ENCODE results near the gene ZNF14.

The ZNF14 gene

DNA sequence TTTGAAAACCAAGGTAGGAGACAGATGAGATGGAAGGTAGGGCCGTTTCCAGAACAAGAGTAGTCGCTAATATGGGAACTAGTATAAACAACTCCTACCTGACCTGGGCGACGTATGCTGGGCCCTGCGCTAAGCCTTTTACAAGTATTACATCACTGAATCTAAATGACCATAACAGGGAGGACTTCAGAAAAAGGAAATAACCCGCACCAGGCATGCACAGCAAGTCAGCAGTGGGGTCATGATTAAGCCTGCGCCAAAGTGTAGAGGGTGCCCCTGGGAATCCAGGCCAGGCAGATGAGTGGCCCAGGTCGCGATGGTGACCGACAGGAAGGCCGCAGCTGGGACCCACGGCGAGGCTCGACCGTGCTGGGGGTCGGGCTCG lies 70.0 kb downstream of the ZNF14 start:
- Histone ChIP-seq H3K27me3 (ENCODE audit: insufficient read depth, insufficient read length) (no peaks in the 10 kb centered on the region), H3K9ac (ENCODE audit: insufficient read length, low read depth) (peak overlapping the region; percentile 100), H3K9me3 (ENCODE audit: insufficient read depth, low read length) (no peaks in the 10 kb centered on the region), H3K4me1 (ENCODE audit: insufficient read depth, insufficient read length) (peaks cover 12% of the 10 kb centered on the region), H3K4me3 (ENCODE audit: insufficient read length, low read depth) (peak overlapping the region; percentile 100), H3K36me3 (ENCODE audit: insufficient read depth, insufficient read length, low read length) (peaks cover 38% of the 10 kb centered on the region)
- TF ChIP-seq YY1 (IDR thresholded peaks at IDR 0.05; ENCODE audit: insufficient read depth, insufficient read length) = no peak
- no peak for TF ChIP-seq ZNF274 (IDR thresholded peaks at IDR 0.05; ENCODE audit: low read depth, low read length)
- TF ChIP-seq SUZ12 (IDR thresholded peaks at IDR 0.05; ENCODE audit: extremely low read depth, insufficient read depth, insufficient read length) = no peak
- no peak for DNase-seq (ENCODE audit: low read depth, low spot score)

DNA sequence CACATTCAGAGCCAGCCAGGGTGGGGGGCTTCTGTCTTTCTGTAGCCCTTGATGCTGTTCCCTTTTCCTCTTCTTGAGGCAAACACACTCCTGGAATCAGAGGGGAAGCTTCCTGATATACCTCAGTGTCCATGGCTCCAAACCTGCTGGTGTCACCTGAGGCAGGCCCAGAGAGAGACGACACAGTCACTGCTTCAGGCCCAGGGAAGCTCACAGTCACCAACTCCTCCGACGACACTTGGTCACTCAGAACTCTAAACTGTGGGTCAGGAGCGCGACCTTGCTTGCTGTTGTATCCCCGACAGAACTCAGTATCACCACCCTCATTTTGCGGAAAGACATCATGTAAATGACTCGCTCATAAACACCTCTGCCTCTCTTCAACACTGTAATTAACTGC lies 70.6 kb downstream of the ZNF14 start:
- DNase-seq (ENCODE audit: low read depth, low spot score) = no peak
- peaks cover 12% of the 10 kb centered on the region for H3K4me1 ChIP-seq (ENCODE audit: insufficient read depth, insufficient read length)

DNA sequence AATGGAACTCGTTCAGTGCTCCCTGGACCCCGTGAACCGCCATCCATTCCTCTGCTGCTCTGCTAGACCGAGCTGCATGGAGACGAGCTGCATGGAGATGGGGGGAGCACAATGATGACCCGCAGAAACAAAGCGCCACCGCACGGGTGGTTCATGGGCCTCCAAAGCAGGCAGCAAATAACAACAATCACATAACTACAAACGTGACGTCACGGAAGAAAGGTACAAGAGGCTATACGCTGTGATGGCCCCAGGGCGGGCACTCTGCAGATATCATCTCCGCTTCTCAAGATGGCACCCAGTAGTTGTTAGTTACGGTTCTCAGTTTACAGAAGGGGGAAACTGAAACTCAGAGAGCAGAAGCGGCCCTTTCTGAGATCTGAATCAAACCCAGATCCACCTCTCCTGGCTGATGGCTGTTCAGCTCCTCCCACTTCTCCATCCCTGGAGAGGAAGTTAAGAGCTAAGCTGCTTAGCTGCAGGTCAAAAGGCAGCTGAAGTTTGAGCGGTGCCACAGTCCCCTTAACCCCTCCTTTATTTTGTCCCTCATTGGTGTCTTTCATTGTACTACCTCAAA lies 71.1 kb downstream of the ZNF14 start:
- no peaks in the 10 kb centered on the region for H3K27me3 ChIP-seq (ENCODE audit: insufficient read depth, insufficient read length)
- no peak overlapping the region for H3K4me3 ChIP-seq (ENCODE audit: insufficient read length, low read depth)
- H3K9me3 ChIP-seq (ENCODE audit: insufficient read depth, low read length) = no peaks in the 10 kb centered on the region
- peak overlapping the region; percentile 43 for H3K9ac ChIP-seq (ENCODE audit: insufficient read length, low read depth)
- peaks cover 49% of the 10 kb centered on the region for H3K36me3 ChIP-seq (ENCODE audit: insufficient read depth, insufficient read length, low read length)
- no peak for DNase-seq (ENCODE audit: low read depth, low spot score)
- TF ChIP-seq SUZ12 (IDR thresholded peaks at IDR 0.05; ENCODE audit: extremely low read depth, insufficient read depth, insufficient read length) (no peak), YY1 (IDR thresholded peaks at IDR 0.05; ENCODE audit: insufficient read depth, insufficient read length) (no peak), ZNF274 (IDR thresholded peaks at IDR 0.05; ENCODE audit: low read depth, low read length) (no peak)
- peaks cover 12% of the 10 kb centered on the region for H3K4me1 ChIP-seq (ENCODE audit: insufficient read depth, insufficient read length)

More for the DNA sequence above, 70.6 kb downstream of the ZNF14 start:
- Histone ChIP-seq H3K9me3 (ENCODE audit: insufficient read depth, low read length) (no peaks in the 10 kb centered on the region), H3K36me3 (ENCODE audit: insufficient read depth, insufficient read length, low read length) (peaks cover 43% of the 10 kb centered on the region), H3K4me3 (ENCODE audit: insufficient read length, low read depth) (peak overlapping the region; percentile 100), H3K27me3 (ENCODE audit: insufficient read depth, insufficient read length) (no peaks in the 10 kb centered on the region), H3K9ac (ENCODE audit: insufficient read length, low read depth) (peak overlapping the region; percentile 43)
- no peak for TF ChIP-seq YY1 (IDR thresholded peaks at IDR 0.05; ENCODE audit: insufficient read depth, insufficient read length)
- TF ChIP-seq ZNF274 (IDR thresholded peaks at IDR 0.05; ENCODE audit: low read depth, low read length) = no peak
- no peak for TF ChIP-seq SUZ12 (IDR thresholded peaks at IDR 0.05; ENCODE audit: extremely low read depth, insufficient read depth, insufficient read length)

DNA sequence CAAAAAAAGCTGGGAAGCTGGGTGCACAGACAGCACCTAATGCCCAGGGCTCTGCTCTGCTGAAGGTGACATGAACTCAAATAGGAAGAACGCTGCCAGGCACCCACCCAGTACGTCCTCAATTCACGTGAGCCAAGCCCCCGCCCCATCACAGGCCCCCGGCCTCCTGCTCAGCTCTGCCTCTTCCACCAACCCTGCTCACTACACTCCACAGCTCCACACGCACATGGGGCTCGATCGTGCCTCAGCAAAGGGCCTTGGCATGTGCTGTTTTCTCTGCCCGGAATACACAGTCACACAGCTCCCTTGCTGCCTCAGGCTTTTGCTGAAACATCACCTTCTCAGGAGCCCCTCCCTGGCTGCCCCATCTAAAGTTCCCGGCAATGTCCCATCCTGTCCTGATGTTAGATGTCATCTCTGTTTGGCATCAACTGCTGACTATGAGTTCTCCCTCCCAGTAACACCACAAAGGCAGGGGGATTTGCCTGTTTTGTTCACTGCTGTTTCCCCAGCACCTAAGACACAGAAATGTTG lies 71.7 kb downstream of the ZNF14 start:
- H3K4me1 ChIP-seq (ENCODE audit: insufficient read depth, insufficient read length) = peaks cover 12% of the 10 kb centered on the region
- no peaks in the 10 kb centered on the region for H3K9me3 ChIP-seq (ENCODE audit: insufficient read depth, low read length)
- peaks cover 54% of the 10 kb centered on the region for H3K36me3 ChIP-seq (ENCODE audit: insufficient read depth, insufficient read length, low read length)
- DNase-seq (ENCODE audit: low read depth, low spot score) = no peak
- H3K4me3 ChIP-seq (ENCODE audit: insufficient read length, low read depth) = no peak overlapping the region
- TF ChIP-seq SUZ12 (IDR thresholded peaks at IDR 0.05; ENCODE audit: extremely low read depth, insufficient read depth, insufficient read length) = no peak
- TF ChIP-seq YY1 (IDR thresholded peaks at IDR 0.05; ENCODE audit: insufficient read depth, insufficient read length) = no peak
- no peak for TF ChIP-seq ZNF274 (IDR thresholded peaks at IDR 0.05; ENCODE audit: low read depth, low read length)
- H3K27me3 ChIP-seq (ENCODE audit: insufficient read depth, insufficient read length) = no peaks in the 10 kb centered on the region
- H3K9ac ChIP-seq (ENCODE audit: insufficient read length, low read depth) = peak overlapping the region; percentile 43

Data from NT2/D1 (cell line).